Measurements from ENCODE around the gene TNS3.
"Not testable (repeated sequence)": the region's sequence is repeated elsewhere in the genome, so short reads cannot be mapped to it uniquely, and the experiment has no call there.

The TNS3 gene

GRCh38 chr7:47561715-47562446 lies 20.0 kb downstream of the TNS3 start:
- DNase-seq (ENCODE audit: low spot score): no peak

- no peak for DNase-seq (ENCODE audit: low spot score)
Observed at GRCh38 chr7:47559306-47560220, 22.3 kb downstream of the TNS3 start.

GRCh38 chr7:47557694-47558670 lies 23.9 kb downstream of the TNS3 start:
- no peak for DNase-seq (ENCODE audit: low spot score)

- no peak for DNase-seq (ENCODE audit: low spot score)
Observed at GRCh38 chr7:47557317-47557693, 24.6 kb downstream of the TNS3 start.

GRCh38 chr7:47556511-47557180 lies 25.3 kb downstream of the TNS3 start:
- DNase-seq (ENCODE audit: low spot score): no peak

- DNase-seq (ENCODE audit: low spot score): no peak
Observed at GRCh38 chr7:47553309-47553708, 28.6 kb downstream of the TNS3 start.

GRCh38 chr7:47552621-47553020 lies 29.3 kb downstream of the TNS3 start:
- no peak for DNase-seq (ENCODE audit: low spot score)

- no peak for DNase-seq (ENCODE audit: low spot score)
Observed at GRCh38 chr7:47551668-47552440, 30.1 kb downstream of the TNS3 start.

GRCh38 chr7:47550788-47551470 lies 31.0 kb downstream of the TNS3 start:
- no peak for DNase-seq (ENCODE audit: low spot score)

GRCh38 chr7:47549916-47550315 lies 32.0 kb downstream of the TNS3 start:
- DNase-seq (ENCODE audit: low spot score): no peak

GRCh38 chr7:47549397-47549796 lies 32.5 kb downstream of the TNS3 start:
- no peak for DNase-seq (ENCODE audit: low spot score)

- no peak for DNase-seq (ENCODE audit: low spot score)
Observed at GRCh38 chr7:47548546-47548945, 33.4 kb downstream of the TNS3 start.

GRCh38 chr7:47546733-47547494 lies 35.0 kb downstream of the TNS3 start:
- no peak for DNase-seq (ENCODE audit: low spot score)

GRCh38 chr7:47546171-47546570 lies 35.7 kb downstream of the TNS3 start:
- no peak for DNase-seq (ENCODE audit: low spot score)

- DNase-seq (ENCODE audit: low spot score): no peak
Observed at GRCh38 chr7:47544416-47544815, 37.5 kb downstream of the TNS3 start.

- no peak for DNase-seq (ENCODE audit: low spot score)
Observed at GRCh38 chr7:47543714-47544113, 38.2 kb downstream of the TNS3 start.

- DNase-seq (ENCODE audit: low spot score): no peak
Observed at GRCh38 chr7:47543056-47543455, 38.9 kb downstream of the TNS3 start.

- DNase-seq (ENCODE audit: low spot score): no peak
Observed at GRCh38 chr7:47542051-47542450, 39.9 kb downstream of the TNS3 start.

GRCh38 chr7:47541485-47541884 lies 40.4 kb downstream of the TNS3 start:
- DNase-seq (ENCODE audit: low spot score): not testable (repeated sequence)
